K562 (cell line): Measurements from ENCODE around the gene BEST2. TPM values are rescaled to one million over a fixed set of nuclear protein-coding genes. Genes with fewer than 3 reads are reported as not detected.

Experiments used
- FOXJ3 ChIP-seq: sonication (generic); formaldehyde crosslinking; IDR thresholded peaks from 2 replicates; pipeline ENCODE4 v1.4.0; 2020; ENCODE audit warnings: mild to moderate bottlenecking, missing genetic modification reagents
- MBD2 ChIP-seq: sonication (generic); IDR thresholded peaks from 2 replicates; pipeline ENCODE4 v1.6.1; 2016; ENCODE audit warnings: low read depth, borderline replicate concordance
- polyA plus RNA-seq, 8 experiments: library from polyadenylated mRNA; depleted of rRNA in 4 of 8; stranded (reverse) in 5 of 8; unstranded in 3 of 8; fragments of >200 nt; fragmentation: Nextera tagmentation in 2 of 8; fragmentation: Illumina TruSeq in 1 of 8; extraction: Ambion mirVana in 2 of 8; extraction: Trizol in 1 of 8; gene quantifications; 2 replicates each; pipeline versions ENCODE4 v1.2.1 to v1.2.3, GENCODE V29; 2011 to 2014; ENCODE audit warnings: inconsistent platforms in 1 of 8, missing spikeins in 1 of 8
- total RNA-seq, 7 experiments: library from RNA; depleted of rRNA in 6 of 7; stranded (reverse); fragments of >200 nt in 6 of 7; fragmentation: Illumina TruSeq in 2 of 7; extraction: Trizol in 2 of 7; gene quantifications; 2 replicates each; pipeline versions ENCODE4 v1.2.1 to v1.2.3, GENCODE V29; 2011 to 2021; ENCODE audit warnings: low replicate concordance in 1 of 7
- TF ChIP-seq, protein P1 (sequence below): fragments of 200-600 bp; sonication (generic); IDR thresholded peaks from one replicate; pipeline ENCODE4 v1.6.1; 2012; ENCODE audit warnings: mild to moderate bottlenecking, low read depth, low read length, inconsistent platforms
- TF ChIP-seq, protein P2 (sequence below): fragments of 250-450 bp; sonication (Bioruptor Pico); IDR thresholded peaks from 2 replicates; pipeline ENCODE4 v1.5.0; 2022; ENCODE audit warnings: mild to moderate bottlenecking
- TF ChIP-seq, protein P3 (sequence below): IDR thresholded peaks from 2 replicates; pipeline ENCODE4 v1.6.1; 2011; ENCODE audit warnings: borderline replicate concordance, low read depth, mild to moderate bottlenecking, moderate library complexity, low read length; ENCODE audit not compliant: insufficient read depth, poor library complexity, severe bottlenecking
- TF ChIP-seq, protein P4 (sequence below): sonication (generic); formaldehyde crosslinking; IDR thresholded peaks from 2 replicates; pipeline ENCODE4 v1.8.1; 2022; ENCODE audit warnings: missing genetic modification reagents
- TF ChIP-seq, protein P5 (sequence below): IDR thresholded peaks from 2 replicates; pipeline ENCODE4 v1.6.1; 2016; ENCODE audit warnings: missing genetic modification characterization, missing compliant biosample characterization

BEST2 gene
- total and polyA plus RNA-seq, 9 of the 15 experiments (the other 6 are each of a cell fraction or from before 2014, with no cell fraction given), result not detected

DNA sequence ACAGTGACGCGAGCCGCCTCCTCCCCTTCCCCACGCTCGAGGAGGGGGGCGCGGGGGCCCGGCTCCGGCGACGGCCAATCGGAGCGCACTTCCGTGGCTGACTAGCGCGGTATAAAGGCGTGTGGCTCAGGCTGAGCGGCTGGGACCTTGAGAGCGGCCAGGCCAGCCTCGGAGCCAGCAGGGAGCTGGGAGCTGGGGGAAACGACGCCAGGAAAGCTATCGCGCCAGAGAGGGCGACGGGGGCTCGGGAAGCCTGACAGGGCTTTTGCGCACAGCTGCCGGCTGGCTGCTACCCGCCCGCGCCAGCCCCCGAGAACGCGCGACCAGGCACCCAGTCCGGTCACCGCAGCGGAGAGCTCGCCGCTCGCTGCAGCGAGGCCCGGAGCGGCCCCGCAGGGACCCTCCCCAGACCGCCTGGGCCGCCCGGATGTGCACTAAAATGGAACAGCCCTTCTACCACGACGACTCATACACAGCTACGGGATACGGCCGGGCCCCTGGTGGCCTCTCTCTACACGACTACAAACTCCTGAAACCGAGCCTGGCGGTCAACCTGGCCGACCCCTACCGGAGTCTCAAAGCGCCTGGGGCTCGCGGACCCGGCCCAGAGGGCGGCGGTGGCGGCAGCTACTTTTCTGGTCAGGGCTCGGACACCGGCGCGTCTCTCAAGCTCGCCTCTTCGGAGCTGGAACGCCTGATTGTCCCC, 39.9 kb downstream of the BEST2 start, which contains the start of gene JUNB (continued):
- TF ChIP-seq, protein P1, sequence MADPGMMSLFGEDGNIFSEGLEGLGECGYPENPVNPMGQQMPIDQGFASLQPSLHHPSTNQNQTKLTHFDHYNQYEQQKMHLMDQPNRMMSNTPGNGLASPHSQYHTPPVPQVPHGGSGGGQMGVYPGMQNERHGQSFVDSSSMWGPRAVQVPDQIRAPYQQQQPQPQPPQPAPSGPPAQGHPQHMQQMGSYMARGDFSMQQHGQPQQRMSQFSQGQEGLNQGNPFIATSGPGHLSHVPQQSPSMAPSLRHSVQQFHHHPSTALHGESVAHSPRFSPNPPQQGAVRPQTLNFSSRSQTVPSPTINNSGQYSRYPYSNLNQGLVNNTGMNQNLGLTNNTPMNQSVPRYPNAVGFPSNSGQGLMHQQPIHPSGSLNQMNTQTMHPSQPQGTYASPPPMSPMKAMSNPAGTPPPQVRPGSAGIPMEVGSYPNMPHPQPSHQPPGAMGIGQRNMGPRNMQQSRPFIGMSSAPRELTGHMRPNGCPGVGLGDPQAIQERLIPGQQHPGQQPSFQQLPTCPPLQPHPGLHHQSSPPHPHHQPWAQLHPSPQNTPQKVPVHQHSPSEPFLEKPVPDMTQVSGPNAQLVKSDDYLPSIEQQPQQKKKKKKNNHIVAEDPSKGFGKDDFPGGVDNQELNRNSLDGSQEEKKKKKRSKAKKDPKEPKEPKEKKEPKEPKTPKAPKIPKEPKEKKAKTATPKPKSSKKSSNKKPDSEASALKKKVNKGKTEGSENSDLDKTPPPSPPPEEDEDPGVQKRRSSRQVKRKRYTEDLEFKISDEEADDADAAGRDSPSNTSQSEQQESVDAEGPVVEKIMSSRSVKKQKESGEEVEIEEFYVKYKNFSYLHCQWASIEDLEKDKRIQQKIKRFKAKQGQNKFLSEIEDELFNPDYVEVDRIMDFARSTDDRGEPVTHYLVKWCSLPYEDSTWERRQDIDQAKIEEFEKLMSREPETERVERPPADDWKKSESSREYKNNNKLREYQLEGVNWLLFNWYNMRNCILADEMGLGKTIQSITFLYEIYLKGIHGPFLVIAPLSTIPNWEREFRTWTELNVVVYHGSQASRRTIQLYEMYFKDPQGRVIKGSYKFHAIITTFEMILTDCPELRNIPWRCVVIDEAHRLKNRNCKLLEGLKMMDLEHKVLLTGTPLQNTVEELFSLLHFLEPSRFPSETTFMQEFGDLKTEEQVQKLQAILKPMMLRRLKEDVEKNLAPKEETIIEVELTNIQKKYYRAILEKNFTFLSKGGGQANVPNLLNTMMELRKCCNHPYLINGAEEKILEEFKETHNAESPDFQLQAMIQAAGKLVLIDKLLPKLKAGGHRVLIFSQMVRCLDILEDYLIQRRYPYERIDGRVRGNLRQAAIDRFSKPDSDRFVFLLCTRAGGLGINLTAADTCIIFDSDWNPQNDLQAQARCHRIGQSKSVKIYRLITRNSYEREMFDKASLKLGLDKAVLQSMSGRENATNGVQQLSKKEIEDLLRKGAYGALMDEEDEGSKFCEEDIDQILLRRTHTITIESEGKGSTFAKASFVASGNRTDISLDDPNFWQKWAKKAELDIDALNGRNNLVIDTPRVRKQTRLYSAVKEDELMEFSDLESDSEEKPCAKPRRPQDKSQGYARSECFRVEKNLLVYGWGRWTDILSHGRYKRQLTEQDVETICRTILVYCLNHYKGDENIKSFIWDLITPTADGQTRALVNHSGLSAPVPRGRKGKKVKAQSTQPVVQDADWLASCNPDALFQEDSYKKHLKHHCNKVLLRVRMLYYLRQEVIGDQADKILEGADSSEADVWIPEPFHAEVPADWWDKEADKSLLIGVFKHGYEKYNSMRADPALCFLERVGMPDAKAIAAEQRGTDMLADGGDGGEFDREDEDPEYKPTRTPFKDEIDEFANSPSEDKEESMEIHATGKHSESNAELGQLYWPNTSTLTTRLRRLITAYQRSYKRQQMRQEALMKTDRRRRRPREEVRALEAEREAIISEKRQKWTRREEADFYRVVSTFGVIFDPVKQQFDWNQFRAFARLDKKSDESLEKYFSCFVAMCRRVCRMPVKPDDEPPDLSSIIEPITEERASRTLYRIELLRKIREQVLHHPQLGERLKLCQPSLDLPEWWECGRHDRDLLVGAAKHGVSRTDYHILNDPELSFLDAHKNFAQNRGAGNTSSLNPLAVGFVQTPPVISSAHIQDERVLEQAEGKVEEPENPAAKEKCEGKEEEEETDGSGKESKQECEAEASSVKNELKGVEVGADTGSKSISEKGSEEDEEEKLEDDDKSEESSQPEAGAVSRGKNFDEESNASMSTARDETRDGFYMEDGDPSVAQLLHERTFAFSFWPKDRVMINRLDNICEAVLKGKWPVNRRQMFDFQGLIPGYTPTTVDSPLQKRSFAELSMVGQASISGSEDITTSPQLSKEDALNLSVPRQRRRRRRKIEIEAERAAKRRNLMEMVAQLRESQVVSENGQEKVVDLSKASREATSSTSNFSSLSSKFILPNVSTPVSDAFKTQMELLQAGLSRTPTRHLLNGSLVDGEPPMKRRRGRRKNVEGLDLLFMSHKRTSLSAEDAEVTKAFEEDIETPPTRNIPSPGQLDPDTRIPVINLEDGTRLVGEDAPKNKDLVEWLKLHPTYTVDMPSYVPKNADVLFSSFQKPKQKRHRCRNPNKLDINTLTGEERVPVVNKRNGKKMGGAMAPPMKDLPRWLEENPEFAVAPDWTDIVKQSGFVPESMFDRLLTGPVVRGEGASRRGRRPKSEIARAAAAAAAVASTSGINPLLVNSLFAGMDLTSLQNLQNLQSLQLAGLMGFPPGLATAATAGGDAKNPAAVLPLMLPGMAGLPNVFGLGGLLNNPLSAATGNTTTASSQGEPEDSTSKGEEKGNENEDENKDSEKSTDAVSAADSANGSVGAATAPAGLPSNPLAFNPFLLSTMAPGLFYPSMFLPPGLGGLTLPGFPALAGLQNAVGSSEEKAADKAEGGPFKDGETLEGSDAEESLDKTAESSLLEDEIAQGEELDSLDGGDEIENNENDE, result no peak
- TF ChIP-seq, protein P2, sequence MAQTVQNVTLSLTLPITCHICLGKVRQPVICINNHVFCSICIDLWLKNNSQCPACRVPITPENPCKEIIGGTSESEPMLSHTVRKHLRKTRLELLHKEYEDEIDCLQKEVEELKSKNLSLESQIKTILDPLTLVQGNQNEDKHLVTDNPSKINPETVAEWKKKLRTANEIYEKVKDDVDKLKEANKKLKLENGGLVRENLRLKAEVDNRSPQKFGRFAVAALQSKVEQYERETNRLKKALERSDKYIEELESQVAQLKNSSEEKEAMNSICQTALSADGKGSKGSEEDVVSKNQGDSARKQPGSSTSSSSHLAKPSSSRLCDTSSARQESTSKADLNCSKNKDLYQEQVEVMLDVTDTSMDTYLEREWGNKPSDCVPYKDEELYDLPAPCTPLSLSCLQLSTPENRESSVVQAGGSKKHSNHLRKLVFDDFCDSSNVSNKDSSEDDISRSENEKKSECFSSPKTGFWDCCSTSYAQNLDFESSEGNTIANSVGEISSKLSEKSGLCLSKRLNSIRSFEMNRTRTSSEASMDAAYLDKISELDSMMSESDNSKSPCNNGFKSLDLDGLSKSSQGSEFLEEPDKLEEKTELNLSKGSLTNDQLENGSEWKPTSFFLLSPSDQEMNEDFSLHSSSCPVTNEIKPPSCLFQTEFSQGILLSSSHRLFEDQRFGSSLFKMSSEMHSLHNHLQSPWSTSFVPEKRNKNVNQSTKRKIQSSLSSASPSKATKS (CRISPR knock-in tag), result no peak
- TF ChIP-seq, protein P3, sequence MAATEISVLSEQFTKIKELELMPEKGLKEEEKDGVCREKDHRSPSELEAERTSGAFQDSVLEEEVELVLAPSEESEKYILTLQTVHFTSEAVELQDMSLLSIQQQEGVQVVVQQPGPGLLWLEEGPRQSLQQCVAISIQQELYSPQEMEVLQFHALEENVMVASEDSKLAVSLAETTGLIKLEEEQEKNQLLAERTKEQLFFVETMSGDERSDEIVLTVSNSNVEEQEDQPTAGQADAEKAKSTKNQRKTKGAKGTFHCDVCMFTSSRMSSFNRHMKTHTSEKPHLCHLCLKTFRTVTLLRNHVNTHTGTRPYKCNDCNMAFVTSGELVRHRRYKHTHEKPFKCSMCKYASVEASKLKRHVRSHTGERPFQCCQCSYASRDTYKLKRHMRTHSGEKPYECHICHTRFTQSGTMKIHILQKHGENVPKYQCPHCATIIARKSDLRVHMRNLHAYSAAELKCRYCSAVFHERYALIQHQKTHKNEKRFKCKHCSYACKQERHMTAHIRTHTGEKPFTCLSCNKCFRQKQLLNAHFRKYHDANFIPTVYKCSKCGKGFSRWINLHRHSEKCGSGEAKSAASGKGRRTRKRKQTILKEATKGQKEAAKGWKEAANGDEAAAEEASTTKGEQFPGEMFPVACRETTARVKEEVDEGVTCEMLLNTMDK, result peak; percentile 43
- TF ChIP-seq, protein P4, sequence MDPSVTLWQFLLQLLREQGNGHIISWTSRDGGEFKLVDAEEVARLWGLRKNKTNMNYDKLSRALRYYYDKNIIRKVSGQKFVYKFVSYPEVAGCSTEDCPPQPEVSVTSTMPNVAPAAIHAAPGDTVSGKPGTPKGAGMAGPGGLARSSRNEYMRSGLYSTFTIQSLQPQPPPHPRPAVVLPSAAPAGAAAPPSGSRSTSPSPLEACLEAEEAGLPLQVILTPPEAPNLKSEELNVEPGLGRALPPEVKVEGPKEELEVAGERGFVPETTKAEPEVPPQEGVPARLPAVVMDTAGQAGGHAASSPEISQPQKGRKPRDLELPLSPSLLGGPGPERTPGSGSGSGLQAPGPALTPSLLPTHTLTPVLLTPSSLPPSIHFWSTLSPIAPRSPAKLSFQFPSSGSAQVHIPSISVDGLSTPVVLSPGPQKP, result no peak
- TF ChIP-seq FOXJ3 (0 out of 2 replicates have a peak, but pooled peaks have one; percentile 34), MBD2 (peak; percentile 94)
- TF ChIP-seq, protein P5, sequence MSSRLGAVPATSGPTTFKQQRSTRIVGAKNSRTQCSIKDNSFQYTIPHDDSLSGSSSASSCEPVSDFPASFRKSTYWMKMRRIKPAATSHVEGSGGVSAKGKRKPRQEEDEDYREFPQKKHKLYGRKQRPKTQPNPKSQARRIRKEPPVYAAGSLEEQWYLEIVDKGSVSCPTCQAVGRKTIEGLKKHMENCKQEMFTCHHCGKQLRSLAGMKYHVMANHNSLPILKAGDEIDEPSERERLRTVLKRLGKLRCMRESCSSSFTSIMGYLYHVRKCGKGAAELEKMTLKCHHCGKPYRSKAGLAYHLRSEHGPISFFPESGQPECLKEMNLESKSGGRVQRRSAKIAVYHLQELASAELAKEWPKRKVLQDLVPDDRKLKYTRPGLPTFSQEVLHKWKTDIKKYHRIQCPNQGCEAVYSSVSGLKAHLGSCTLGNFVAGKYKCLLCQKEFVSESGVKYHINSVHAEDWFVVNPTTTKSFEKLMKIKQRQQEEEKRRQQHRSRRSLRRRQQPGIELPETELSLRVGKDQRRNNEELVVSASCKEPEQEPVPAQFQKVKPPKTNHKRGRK (tag), result no peak
